Activated naive CD4-positive, alpha-beta T cell treated with anti-CD3 and anti-CD28 coated beads, Interleukin-2, amount 10 ng/mL, durations not matched to agents 7 days and 5 days (primary cell): Measurements from ENCODE around the gene TMEM135.

Experiments used
- CTCF ChIA-PET: fragments of 350-600 bp; sonication (Branson Sonifier 250); formaldehyde crosslinking; loops from one replicate; lab custom pipeline; 2021; ENCODE audit warnings: antibody characterized with exemption; lab: Charles Lee
- DNase-seq: peaks from one replicate; pipeline ENCODE4 v3.0.0-alpha.2; 2020
- H3K27ac Mint-ChIP-seq: one replicate; pipeline ENCODE4 v1.8.0; 2021; ENCODE audit warnings: mild to moderate bottlenecking, moderate library complexity, mixed read lengths
- H3K27me3 Mint-ChIP-seq: one replicate; pipeline ENCODE4 v1.8.0; 2021; ENCODE audit warnings: mild to moderate bottlenecking, mixed read lengths
- H3K36me3 Mint-ChIP-seq: one replicate; pipeline ENCODE4 v1.8.0; 2021; ENCODE audit warnings: mixed read lengths
- H3K4me1 Mint-ChIP-seq: one replicate; pipeline ENCODE4 v1.8.0; 2021; ENCODE audit warnings: mixed read lengths
- H3K4me3 Mint-ChIP-seq: one replicate; pipeline ENCODE4 v1.8.0; 2021; ENCODE audit warnings: mild to moderate bottlenecking, moderate library complexity, mixed read lengths
- H3K9me3 Mint-ChIP-seq: one replicate; pipeline ENCODE4 v1.8.0; 2021; ENCODE audit warnings: mixed read lengths

Gene TMEM135

DNA sequence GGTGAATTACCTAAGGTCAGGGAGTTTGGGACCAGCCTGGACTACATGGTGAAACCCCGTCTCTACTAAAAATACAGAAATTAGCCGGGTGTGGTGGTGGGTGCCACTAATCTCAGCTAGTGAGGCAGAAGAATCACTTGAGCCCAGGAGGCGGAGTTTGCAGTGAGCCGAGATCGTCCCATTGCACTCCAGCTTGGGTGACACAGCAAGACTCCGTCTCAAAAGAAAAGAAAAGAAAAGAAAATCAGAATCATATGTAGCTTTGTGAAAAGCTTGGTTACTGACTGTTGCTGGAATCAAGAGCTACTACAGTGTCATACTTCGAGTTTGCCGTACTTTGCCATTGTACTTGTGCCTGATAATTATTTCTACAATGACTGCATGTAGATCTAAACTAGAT is 4.2 kb upstream of the TMEM135 start:
- no peak overlapping the region for H3K4me3 Mint-ChIP-seq
- no peaks in the 10 kb centered on the region for H3K36me3 Mint-ChIP-seq
- no peak for DNase-seq
- H3K27me3 Mint-ChIP-seq = peaks cover 20% of the 10 kb centered on the region
- CTCF ChIA-PET = no interaction called here
- H3K9me3 Mint-ChIP-seq = no peaks in the 10 kb centered on the region
- peaks cover 33% of the 10 kb centered on the region for H3K4me1 Mint-ChIP-seq
- H3K27ac Mint-ChIP-seq = no peak overlapping the region

DNA sequence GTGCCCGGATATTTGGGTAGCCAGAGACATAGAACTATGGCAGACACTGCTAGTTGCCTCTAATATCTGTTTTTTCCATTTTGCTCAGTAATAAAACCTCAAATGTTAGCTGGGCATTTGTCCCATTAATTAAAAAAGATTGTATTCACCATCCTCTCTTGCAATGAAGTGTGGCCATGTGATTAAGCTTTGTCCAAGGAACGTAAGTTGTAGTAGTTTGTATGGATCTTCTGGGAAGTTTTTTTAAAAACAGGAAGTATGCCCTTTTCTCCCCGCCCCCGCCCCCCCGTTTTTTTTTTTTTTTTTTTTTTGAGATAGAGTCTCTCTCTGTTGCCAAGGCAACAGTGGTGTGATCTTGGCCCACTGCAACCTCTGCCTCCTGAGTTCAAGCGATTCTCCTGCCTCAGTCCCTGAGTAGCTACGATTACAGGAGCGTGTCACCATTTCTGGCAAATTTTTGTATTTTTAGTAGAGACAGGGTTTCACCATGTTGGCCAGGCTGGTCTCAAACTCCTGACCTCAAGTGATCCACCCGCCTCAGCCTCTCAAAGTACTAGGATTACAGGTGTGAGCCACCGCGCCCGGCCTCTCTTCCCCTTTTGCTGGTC is 1.7 kb upstream of the TMEM135 start:
- Mint-ChIP-seq H3K4me1 (peaks cover 48% of the 10 kb centered on the region), H3K27ac (peak overlapping the region; percentile 4), H3K27me3 (peaks cover 20% of the 10 kb centered on the region), H3K4me3 (no peak overlapping the region), H3K9me3 (no peaks in the 10 kb centered on the region), H3K36me3 (peaks cover 7% of the 10 kb centered on the region)
- no peak for DNase-seq
- CTCF ChIA-PET = no interaction called here

DNA sequence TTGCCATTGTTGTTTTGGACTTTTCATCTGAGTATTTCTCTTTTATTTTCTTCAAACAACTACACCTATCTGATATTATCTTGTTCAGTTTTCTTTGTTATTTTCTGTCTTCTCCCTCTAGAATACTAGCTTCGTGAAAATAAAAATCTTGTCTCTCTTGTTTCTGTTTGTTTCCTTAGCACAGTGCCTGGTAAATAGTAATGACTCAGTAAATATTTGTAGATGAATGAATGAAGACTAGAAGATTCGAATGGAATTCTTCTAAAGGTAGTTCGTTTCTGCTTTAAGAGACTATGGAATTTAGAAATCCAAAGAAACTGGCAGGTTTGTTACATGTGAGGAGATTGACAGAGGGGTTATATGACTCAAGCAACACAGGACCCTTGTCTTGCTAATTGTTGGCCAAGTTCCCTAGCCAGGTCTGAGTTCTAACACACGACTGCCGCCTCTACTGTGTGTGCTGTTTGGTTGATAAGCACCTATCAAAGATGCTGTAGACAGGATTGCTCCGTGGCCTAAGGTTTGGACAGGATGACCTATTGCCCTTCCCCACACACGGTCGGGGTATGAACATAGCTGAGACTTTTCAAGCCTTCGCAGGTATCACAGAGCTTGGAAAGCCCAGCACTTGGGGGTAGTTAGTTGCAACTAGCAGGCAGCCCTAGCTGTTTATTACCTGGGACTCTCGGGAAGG is 831 bp upstream of the TMEM135 start:
- H3K27ac Mint-ChIP-seq = peak overlapping the region; percentile 93
- CTCF ChIA-PET = interaction anchor here (0.5 to 0.9 kb wide), 3 partner anchors 97 to 1228 kb away, joined by 3 to 5 read pairs (median 3); no protein-coding TSS in a partner anchor
- H3K9me3 Mint-ChIP-seq = no peaks in the 10 kb centered on the region
- H3K4me1 Mint-ChIP-seq = peaks cover 51% of the 10 kb centered on the region
- H3K36me3 Mint-ChIP-seq = peaks cover 16% of the 10 kb centered on the region
- peaks cover 20% of the 10 kb centered on the region for H3K27me3 Mint-ChIP-seq
- peak overlapping the region; percentile 98 for H3K4me3 Mint-ChIP-seq
- no peak for DNase-seq

DNA sequence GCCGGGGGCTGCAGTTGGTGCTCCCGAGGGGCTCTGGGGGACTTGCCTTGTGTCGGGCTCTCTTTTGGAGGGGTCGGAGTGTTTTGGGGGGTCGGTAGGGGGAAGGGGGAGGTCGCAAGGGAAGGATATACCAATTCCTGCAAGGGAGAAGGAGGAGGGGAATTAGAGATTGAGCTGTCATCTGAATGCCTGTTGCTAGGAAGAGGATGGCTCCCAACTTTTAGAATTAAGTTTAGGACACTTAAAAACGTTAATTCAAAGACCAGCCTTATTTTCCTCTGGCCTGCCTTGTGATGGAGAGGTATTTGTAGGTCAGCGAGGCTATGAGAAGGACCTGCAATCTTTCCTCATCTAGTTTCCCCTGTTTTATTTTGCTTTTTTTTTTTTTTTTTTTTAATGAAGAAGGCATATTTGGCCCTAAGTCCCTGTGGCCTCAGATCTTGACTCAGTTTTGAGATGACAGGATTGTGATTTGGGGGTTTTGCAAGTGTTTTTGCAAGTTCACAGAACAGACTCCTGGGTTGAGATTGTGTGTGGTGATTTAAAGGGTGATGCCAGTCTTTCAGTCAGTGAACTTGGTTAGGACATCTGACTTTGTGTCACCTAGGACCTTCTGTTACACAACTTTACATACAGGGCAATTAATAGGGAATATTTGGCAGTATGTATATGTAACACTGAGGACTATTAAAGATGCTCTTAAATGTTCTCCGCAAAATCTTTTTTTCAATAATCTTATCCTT is 672 bp downstream of the TMEM135 start:
- peak overlapping the region; percentile 93 for H3K27ac Mint-ChIP-seq
- peaks cover 56% of the 10 kb centered on the region for H3K4me1 Mint-ChIP-seq
- H3K9me3 Mint-ChIP-seq = no peaks in the 10 kb centered on the region
- peaks cover 13% of the 10 kb centered on the region for H3K27me3 Mint-ChIP-seq
- H3K36me3 Mint-ChIP-seq = peaks cover 23% of the 10 kb centered on the region
- DNase-seq = no peak
- peak overlapping the region; percentile 98 for H3K4me3 Mint-ChIP-seq
- CTCF ChIA-PET = no interaction called here

DNA sequence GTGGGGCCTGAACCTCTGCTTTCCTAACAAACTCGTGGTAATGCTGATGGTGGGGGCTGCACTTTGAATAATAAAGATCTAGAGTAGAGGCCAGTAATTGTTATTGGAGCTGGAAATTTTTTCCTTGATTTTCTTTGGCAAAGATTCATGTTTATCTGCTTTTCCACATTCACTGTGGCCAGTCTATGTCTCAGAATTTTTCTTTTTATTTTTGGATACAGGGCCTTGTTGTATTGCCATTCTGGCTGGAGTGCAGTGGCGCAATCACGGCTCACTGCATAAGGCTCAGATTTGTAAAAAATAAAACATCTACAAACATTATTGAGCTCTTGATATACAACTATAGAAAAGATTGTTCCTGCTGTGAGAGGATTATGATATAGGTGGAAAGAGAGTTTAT is 1.6 kb downstream of the TMEM135 start:
- peaks cover 56% of the 10 kb centered on the region for H3K4me1 Mint-ChIP-seq
- no peak for DNase-seq

DNA sequence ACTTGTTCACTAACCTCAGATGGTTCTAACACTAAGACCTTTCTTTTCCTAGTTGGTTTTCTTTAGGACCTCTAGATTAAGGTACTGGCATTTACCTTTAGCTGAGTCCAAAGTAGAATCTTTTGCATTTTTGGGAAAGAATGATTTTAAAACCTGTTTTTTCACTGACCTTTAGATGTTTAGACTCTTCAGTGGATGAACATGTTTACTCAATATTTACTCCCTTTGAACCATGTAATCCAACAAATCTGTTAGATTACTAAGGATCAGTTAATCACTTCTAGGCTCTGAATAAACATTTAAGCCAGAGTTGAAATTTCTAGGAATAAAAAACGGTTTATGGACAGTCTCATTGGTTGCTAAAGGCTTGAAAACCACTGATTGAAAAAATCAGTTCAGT is 6.2 kb downstream of the TMEM135 start:
- no peaks in the 10 kb centered on the region for H3K27me3 Mint-ChIP-seq
- H3K27ac Mint-ChIP-seq = no peak overlapping the region
- H3K9me3 Mint-ChIP-seq = peaks cover 5% of the 10 kb centered on the region
- no peak for DNase-seq
- H3K4me1 Mint-ChIP-seq = peaks cover 28% of the 10 kb centered on the region
- CTCF ChIA-PET = no interaction called here
- peaks cover 47% of the 10 kb centered on the region for H3K36me3 Mint-ChIP-seq
- H3K4me3 Mint-ChIP-seq = no peak overlapping the region

More for the DNA sequence above, 1.6 kb downstream of the TMEM135 start:
- no peak overlapping the region for H3K27ac Mint-ChIP-seq
- H3K9me3 Mint-ChIP-seq = no peaks in the 10 kb centered on the region
- H3K4me3 Mint-ChIP-seq = peak overlapping the region; percentile 98
- CTCF ChIA-PET = no interaction called here
- peaks cover 30% of the 10 kb centered on the region for H3K36me3 Mint-ChIP-seq
- H3K27me3 Mint-ChIP-seq = peaks cover 3% of the 10 kb centered on the region

DNA sequence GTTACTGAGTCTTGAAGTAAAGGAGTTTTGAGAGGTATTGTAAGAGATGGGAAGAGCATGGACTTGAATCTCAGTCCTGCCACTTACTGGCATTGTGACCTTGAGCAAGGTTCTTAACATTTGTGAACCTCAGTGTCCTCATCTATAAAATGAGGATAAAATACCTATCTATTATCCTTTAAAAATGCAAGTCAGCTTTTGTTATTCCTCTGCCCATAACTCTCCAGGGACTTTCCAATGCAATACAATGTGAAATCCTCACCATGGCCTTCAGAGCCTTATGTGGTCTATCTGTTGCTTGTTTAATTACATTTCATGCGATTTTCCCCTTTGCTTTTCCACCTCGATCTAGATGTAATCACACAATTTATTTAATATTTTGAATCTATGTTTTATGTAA is 9.1 kb downstream of the TMEM135 start:
- peaks cover 32% of the 10 kb centered on the region for H3K36me3 Mint-ChIP-seq
- no peak overlapping the region for H3K27ac Mint-ChIP-seq
- no peaks in the 10 kb centered on the region for H3K27me3 Mint-ChIP-seq
- H3K9me3 Mint-ChIP-seq = peaks cover 5% of the 10 kb centered on the region
- no peak overlapping the region for H3K4me3 Mint-ChIP-seq
- CTCF ChIA-PET = no interaction called here
- peaks cover 5% of the 10 kb centered on the region for H3K4me1 Mint-ChIP-seq
- DNase-seq = no peak

DNA sequence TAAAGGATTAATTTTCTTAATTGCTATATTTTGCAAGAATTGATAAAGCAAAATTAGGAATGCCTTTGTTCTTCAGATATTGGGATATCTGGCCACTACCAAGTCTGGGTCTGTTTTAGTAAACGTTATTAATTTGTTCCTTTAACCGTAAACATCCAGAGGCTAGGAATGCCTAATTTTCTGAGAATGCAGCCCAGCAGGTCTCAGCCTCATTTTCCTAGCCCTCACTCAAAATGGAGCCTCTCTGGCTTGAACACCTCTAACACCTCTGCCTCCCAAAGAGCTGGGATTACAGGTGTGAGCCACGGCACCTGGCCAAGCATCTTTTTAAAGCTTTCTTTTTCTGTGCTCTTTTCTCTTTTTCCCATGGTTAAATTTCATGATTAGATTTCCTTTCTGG is 18.4 kb downstream of the TMEM135 start:
- CTCF ChIA-PET = no interaction called here
- H3K27ac Mint-ChIP-seq = no peak overlapping the region

DNA sequence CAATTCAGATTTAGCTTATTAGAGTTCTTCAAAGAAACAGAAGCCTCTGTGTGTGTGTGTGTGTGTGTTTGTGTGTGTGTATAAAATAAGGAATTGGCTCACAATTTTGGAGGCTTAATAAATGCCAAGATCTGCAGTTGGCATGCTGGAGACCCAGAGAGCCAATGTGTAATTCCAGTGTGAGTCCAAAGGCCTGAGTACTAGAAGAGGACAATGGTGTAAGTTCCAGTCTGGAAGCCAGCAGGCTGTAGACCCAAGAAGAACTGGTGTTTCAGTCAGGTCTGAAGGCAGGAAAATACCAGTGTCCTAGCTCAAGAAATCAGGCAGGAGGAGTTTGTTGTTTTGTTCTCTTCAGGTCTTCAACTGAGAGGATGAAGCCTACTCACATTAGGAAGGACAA is 20.0 kb downstream of the TMEM135 start:
- no peaks in the 10 kb centered on the region for H3K9me3 Mint-ChIP-seq
- no peaks in the 10 kb centered on the region for H3K4me1 Mint-ChIP-seq
- H3K36me3 Mint-ChIP-seq = peaks cover 7% of the 10 kb centered on the region
- no peak for DNase-seq
- H3K27ac Mint-ChIP-seq = no peak overlapping the region
- H3K4me3 Mint-ChIP-seq = no peak overlapping the region
- H3K27me3 Mint-ChIP-seq = no peaks in the 10 kb centered on the region
- CTCF ChIA-PET = interaction anchor here (0.7 kb wide), 1 partner anchor 8 kb away, joined by 3 read pairs; no protein-coding TSS in a partner anchor

More for the DNA sequence above, 18.4 kb downstream of the TMEM135 start:
- Mint-ChIP-seq H3K4me3 (no peak overlapping the region), H3K27me3 (no peaks in the 10 kb centered on the region), H3K4me1 (no peaks in the 10 kb centered on the region), H3K36me3 (peaks cover 7% of the 10 kb centered on the region), H3K9me3 (no peaks in the 10 kb centered on the region)
- DNase-seq = no peak

DNA sequence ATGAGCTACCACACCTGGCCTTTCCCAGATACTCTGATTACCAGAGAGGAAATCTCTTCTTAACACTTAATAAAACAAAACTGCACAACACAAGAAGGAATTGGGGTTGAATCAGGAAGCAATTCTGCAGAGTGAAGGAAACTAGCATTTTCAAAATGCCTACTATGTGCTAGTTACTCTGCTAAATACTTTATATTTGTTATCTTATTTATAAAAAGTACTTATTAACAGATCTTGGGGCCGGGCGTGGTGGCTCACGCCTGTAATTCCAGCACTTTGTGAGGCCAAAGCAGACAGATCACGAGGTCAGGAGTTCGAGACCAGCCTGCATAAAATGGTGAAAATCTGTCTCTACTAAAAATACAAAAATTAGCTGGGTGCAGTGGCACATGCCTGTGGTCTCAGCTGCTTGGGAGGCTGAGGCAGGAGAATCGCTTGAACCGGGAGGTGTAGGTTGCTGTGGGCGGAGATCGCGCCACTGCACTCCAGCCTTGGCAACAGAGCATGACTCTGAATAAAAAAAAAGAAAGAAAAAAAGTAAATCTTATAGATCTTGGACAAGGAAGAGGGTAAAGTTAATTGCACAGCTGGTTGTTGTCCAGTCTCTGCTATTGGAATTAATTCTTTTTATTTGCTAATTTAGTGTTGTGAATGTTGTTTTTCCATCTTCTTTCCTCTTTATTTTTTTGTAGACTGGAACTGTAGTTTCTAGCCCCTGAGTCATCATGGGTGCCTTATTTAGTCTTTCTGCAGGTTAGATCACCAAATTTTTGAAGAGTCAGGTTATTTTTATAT is 22.1 kb downstream of the TMEM135 start:
- Mint-ChIP-seq H3K4me3 (no peak overlapping the region), H3K36me3 (peaks cover 7% of the 10 kb centered on the region), H3K4me1 (no peaks in the 10 kb centered on the region), H3K27ac (no peak overlapping the region), H3K9me3 (no peaks in the 10 kb centered on the region), H3K27me3 (no peaks in the 10 kb centered on the region)
- CTCF ChIA-PET = no interaction called here
- DNase-seq = no peak

DNA sequence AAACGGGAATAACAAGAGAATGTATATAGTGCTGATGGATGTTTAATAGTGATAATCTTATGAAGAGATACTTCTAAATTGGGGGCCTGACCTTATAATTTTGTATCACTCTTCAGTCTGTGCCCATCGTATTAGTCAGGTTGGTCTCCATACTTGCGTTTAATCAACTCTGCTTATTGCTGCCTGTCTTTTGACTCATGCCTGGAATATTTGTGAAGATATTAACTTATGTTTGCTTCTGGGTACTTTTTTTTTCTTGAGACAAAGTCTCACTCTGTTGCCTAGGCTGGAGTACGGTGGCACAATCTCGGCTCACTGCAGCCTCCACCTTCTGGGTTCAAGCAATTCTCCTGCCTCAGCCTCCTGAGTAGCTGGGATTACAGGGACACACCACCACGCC is 24.0 kb downstream of the TMEM135 start:
- CTCF ChIA-PET = no interaction called here
- no peaks in the 10 kb centered on the region for H3K9me3 Mint-ChIP-seq
- H3K27me3 Mint-ChIP-seq = no peaks in the 10 kb centered on the region
- H3K4me3 Mint-ChIP-seq = no peak overlapping the region
- H3K36me3 Mint-ChIP-seq = peaks cover 7% of the 10 kb centered on the region
- no peaks in the 10 kb centered on the region for H3K4me1 Mint-ChIP-seq
- DNase-seq = no peak
- no peak overlapping the region for H3K27ac Mint-ChIP-seq

DNA sequence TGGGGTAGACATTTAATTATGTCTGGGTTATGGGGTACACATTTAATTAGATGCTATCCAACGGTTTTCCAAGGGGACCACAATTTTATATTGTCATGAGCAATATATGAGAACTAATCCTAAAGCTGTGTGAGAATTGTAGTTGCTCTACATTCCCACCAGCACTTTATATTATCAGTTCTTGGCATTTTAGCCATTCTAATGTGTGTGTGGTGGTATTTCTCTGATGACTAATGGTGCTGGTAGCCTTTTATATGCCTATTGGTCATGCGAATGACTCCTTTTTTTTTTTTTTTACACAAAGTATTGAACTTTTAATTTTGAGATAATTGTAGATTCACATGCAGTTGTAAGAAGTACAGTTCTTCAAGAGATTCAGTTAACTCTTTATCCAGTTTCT is 26.2 kb downstream of the TMEM135 start:
- Mint-ChIP-seq H3K36me3 (peaks cover 6% of the 10 kb centered on the region), H3K9me3 (no peaks in the 10 kb centered on the region), H3K27ac (no peak overlapping the region), H3K4me3 (no peak overlapping the region), H3K27me3 (no peaks in the 10 kb centered on the region), H3K4me1 (no peaks in the 10 kb centered on the region)
- DNase-seq = no peak
- CTCF ChIA-PET = no interaction called here

DNA sequence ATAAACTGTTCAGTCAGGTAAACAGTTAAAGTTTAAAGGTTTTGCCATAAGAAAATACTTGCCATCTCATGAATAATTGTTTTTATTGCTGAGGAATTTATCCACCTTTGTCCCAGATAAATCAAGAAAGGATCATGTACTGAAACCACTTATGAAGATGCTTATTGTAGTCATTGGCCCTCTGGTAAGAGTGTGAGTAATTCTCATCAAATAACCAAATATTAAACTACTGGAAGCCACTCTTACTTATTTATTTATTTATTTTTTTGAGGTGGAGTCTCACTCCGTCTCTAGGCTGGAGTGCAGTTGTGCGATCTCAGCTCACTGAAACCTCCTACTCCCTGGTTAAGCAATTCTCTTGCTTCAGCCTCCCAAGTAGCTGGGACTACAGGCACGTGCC is 35.1 kb downstream of the TMEM135 start:
- Mint-ChIP-seq H3K36me3 (peaks cover 31% of the 10 kb centered on the region), H3K27ac (no peak overlapping the region), H3K9me3 (no peaks in the 10 kb centered on the region), H3K27me3 (no peaks in the 10 kb centered on the region), H3K4me1 (no peaks in the 10 kb centered on the region), H3K4me3 (no peak overlapping the region)
- CTCF ChIA-PET = no interaction called here
- no peak for DNase-seq

DNA sequence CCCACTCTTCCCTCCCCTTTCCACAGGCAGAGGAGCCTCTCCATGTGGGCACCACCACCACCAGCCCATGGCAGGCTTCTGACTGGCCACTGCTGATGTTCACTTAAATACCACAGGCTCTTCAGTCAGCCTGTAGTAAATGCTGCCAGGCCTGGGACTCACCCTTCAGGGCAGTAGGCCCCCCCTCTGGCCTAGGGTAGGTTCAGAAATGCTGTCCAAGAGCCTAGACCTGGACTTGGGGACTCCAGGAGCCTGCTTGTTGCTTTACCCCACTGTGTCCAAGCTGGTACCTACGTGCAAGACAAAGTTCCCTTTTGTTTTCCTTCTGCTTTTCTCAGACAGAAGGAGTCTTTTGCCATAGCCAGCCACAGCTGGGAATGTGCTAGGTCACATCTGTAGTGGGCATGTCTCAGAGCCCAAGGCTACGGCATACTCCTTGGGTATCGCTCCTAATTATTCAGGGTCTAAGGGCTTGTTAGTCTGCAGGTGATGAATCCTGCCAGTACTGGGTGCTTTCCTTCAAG is 38.6 kb downstream of the TMEM135 start:
- Mint-ChIP-seq H3K4me1 (peaks cover 9% of the 10 kb centered on the region), H3K27ac (peak overlapping the region; percentile 11), H3K36me3 (peaks cover 37% of the 10 kb centered on the region), H3K4me3 (no peak overlapping the region), H3K27me3 (no peaks in the 10 kb centered on the region), H3K9me3 (no peaks in the 10 kb centered on the region)
- CTCF ChIA-PET = no interaction called here
- DNase-seq = no peak
